Stimulated activated CD4-positive, alpha-beta T cell treated with anti-CD3 and anti-CD28 coated beads, TNF-alpha, amount 100 ng/mL, for 1 hour (primary cell): ENCODE measurements around the gene PCDH15.

Experiments used
- DNase-seq, 3 donors: peaks; one replicate each; pipeline ENCODE4 v3.0.0-alpha.2; 2020; ENCODE audit warnings: low read depth in 3 of 3, low spot score in 1 of 3

Gene PCDH15

GRCh38 chr10:54708591-54708990, 92.4 kb downstream of the PCDH15 start:
- no peak for DNase-seq

DNA sequence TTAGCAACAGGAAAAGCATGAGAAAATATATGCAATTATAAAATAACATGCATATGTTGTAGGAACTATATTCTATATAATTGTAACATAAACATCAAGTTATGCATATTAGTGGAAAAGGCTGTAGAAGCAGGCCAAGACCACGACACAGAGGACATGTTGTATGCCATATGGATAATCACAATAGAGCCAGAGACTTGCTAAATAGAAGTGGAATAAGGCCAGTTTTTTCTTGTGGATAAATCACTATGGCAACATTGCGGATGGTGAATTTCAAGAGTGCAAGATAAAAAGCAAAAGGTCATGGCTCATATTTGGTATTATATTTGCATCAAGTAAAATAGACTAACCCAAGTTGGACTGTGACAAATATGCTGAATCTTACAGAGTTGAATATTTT, 93.0 kb downstream of the PCDH15 start:
- DNase-seq: no peak

- DNase-seq: no peak
Observed at GRCh38 chr10:54702583-54703485, 98.2 kb downstream of the PCDH15 start.

- DNase-seq: no peak
Observed at GRCh38 chr10:54691331-54691730, 109.7 kb downstream of the PCDH15 start.

GRCh38 chr10:54682554-54682953, 118.5 kb downstream of the PCDH15 start:
- no peak for DNase-seq

DNA sequence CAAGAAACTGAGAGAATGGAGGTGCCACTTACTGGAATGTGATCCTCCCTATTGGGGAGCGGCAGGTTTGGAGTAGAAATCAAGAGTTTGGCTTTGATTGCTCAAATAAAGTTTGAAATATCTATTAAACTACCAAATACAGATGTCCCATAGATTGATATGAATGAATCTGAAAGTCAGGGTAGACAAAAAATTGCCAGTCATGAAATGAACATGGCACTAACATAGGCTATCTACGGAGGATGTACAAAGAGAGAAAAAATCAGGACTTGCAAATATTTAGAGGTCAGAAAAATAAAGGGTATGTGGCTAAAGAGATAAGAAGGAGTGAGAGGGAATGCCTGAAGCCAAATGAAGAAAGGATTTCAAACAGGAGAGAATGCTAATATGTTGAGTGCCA, 119.9 kb downstream of the PCDH15 start:
- no peak for DNase-seq

DNA sequence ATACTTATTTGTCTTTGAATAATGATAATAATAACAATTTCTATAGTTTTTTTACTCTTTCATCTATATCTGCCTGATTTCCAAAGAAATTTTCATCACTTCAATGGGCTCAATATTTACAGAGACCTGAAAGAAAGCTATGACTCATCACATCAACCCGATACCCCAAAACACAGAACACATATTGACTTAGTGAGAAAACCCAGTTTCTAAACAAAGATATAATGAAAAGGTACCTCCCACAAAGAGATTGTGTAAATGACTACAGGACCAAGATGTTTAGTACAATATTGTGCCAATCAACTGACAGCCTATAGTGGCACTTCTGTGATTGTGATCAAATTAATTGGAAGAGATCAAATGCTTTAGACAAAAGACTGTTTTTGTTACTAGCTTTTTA, 133.9 kb downstream of the PCDH15 start:
- DNase-seq: no peak

DNA sequence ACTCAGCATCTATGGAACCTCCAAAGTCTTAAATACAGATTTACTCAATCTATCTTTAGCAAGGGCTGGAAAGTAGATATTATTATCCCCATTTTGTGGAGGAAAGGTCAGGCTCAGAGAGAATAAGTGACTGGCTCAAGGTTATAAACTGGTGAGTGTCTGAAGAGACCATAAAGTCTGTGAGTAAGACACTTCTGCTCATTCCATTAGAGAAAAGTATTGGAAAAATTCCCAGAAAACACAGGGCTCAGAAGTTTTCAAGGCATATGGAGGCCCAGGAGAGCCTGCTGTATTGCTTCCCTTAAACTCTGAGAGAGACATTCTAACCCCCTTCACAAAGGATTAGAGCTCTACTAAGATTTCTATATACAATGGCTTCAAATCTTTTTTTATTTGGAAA, 134.8 kb downstream of the PCDH15 start:
- no peak for DNase-seq

GRCh38 chr10:54665095-54665494, 135.9 kb downstream of the PCDH15 start:
- DNase-seq: no peak

- DNase-seq: no peak
Observed at GRCh38 chr10:54660397-54660796, 140.6 kb downstream of the PCDH15 start.

DNA sequence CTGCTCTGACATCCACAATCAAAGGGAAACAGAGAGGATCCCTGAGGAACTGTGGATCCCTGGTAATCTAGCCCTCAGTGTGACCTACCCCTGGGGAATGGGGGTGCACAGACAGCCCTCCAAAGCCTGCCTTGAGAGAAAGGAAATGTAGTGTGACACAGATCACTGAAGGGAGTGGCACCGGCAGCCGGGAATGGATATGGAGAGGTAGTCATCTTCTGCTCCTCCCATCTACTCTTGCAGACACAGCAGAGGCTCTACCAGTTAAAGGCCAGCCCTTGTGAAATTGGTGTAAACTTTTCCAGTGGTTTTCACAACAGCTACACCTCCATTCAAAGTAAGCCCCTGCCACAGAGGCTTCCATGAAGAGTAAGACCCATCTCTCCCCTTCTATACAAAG, 144.4 kb downstream of the PCDH15 start:
- no peak for DNase-seq

DNA sequence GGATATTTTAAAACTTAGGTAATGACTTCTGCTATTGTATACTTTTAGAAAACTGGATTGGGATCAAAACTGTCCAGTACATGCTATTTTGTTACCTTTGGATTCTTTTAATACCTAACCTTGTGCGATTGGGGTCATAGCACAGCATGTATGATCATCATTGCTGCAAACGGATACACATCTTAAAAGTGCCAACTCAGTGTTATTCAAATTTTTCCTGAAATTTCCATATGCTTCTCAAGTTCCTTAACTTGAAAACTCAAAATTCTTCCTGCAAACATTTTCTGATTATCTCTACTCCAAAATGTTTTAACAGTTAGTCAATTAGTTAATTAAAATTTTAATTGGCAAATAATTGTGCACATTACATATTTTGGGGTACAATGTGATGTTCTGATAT, 147.5 kb downstream of the PCDH15 start:
- no peak for DNase-seq

GRCh38 chr10:54650547-54650946, 150.5 kb downstream of the PCDH15 start:
- DNase-seq: no peak

- no peak for DNase-seq
Observed at GRCh38 chr10:54622017-54622416, 179.0 kb downstream of the PCDH15 start.

DNA sequence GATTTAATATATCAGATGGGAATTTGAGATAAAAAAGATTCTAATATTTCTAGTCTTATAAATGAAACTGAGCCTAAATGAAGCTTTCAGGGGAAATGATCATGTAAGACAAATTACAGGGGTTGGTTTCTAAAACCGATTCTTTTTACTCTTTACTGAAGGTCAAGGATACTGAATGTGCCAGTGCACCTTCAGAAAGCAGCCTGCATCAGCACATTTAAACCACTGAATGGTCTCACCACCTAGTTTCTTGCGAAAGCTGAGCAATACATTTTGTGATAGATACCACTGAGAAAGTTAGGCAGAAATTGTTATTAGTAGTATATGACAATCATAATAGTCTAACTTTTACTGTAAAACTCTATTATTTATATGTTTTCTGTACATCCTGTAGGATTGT, 180.7 kb downstream of the PCDH15 start:
- no peak for DNase-seq

DNA sequence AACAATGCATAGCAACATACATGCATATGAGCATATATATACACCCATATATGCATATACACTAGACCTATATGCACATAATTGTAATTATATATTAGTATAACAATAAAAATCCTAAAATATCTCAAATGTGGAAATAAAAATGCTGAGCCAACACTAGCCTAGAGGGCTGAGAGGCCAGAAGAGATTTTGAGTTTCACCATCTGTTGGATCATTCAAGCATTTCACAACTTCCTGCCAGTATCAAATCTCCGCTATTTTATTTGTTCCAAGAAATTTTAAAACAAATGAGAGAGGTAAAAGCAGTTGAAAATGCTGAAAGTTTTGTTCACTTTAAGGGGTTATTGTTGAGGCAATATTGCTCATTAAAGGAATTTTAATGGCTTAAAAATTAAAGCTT, 187.0 kb downstream of the PCDH15 start:
- no peak for DNase-seq

DNA sequence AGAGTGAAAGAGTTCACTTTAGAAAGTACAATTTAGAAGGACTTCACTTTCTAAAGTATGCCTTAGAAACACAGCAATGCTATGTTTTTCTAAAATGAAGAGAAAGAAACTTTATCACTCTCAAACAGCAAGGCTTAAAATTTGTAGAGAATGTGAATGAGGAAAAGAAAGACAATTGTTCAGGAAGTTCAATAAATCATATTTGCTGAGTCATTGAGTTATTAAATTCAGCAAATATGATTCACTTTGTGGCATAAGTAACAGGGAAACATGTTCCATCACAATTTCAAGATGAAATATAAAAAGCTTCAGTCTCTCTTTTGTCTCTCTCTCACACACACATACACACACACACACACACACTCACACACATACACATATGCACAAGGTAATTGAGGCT, 187.9 kb downstream of the PCDH15 start:
- DNase-seq: no peak

GRCh38 chr10:54609423-54609822, 191.6 kb downstream of the PCDH15 start:
- no peak for DNase-seq

DNA sequence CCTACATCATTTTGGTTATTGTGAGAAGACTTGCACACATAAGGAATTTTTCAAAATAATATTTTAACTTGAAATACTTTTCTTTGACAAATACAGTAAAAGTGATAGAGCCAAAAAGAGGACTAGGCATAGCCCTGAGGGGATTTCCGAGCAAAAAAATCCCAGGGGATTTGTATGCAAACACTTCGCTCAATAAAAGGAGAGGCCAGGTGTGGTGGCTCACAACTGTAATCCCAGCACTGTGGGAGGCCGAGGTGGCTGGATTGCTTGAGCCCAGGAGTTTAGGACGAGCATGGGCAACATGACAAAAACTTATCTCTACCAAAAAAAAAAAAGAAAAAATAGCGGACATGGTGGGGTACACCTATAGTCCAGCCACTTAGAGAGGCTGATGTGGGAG, 193.0 kb downstream of the PCDH15 start:
- DNase-seq: no peak

- no peak for DNase-seq
Observed at GRCh38 chr10:54594289-54594688, 206.7 kb downstream of the PCDH15 start.

GRCh38 chr10:54587971-54588370, 213.1 kb downstream of the PCDH15 start:
- DNase-seq: no peak

DNA sequence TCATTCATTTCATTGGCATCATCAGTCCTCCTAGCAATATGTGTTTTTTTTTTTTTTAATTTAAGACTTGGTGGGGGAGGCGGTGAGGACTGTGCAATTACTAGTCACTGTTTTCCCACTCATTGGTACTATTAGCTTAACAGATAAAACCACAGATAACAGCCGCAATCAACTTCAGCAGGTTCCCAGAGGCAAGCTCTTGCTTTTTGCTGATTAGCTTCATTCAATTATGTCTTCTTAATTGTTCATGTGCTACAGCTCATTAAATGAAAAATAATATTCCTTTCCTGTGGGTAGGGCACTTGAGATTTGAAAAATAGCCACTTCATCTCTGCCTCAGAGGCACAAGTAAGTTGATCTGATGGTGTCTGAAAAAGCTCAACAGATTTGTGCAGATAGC, 215.5 kb downstream of the PCDH15 start:
- DNase-seq: no peak

DNA sequence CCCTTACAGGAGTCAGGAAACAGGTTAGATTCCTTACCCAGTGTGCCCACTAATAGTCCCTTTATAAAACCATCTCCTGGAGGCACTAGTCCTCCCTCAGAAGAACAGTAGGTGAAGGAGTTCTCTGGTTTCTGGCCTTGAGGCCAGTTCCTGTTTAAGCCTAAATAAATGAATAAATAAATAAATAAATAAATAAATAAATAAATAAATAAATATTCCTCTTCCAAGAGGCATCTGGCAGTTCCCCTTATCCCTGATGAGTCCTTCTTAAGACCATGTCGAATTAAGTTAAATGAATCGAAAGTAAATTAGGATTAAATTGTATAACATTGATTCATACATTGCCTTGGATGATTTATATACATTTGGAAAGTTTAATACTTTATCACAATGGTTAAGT, 223.3 kb downstream of the PCDH15 start:
- DNase-seq: no peak
